Epithelial cell of proximal tubule (primary cell): ENCODE measurements around the gene GPR139. TPM values are rescaled to one million over a fixed set of nuclear protein-coding genes. Genes with fewer than 3 reads are reported as not detected.

Experiments used
- DNase-seq: peaks from one replicate; pipeline ENCODE4 v3.0.0-alpha.2; 2011; ENCODE audit warnings: low read depth
- H3K4me3 ChIP-seq: 2 replicates; pipeline ENCODE4 v1.5.1; 2011; ENCODE audit warnings: low read depth, mild to moderate bottlenecking, low read length
- total RNA-seq: library from RNA; depleted of rRNA; stranded (reverse); fragments of >200 nt; gene quantifications from 2 replicates; pipeline ENCODE4 v1.2.3, GENCODE V29; 2015
- TF ChIP-seq, protein P1 (sequence below): conservative IDR thresholded peaks from 2 replicates; pipeline ENCODE4 v1.5.1; 2012; ENCODE audit warnings: low read depth, mild to moderate bottlenecking, low read length

Gene GPR139
- total RNA-seq, 1 donor from 2014 or later: not detected

DNA sequence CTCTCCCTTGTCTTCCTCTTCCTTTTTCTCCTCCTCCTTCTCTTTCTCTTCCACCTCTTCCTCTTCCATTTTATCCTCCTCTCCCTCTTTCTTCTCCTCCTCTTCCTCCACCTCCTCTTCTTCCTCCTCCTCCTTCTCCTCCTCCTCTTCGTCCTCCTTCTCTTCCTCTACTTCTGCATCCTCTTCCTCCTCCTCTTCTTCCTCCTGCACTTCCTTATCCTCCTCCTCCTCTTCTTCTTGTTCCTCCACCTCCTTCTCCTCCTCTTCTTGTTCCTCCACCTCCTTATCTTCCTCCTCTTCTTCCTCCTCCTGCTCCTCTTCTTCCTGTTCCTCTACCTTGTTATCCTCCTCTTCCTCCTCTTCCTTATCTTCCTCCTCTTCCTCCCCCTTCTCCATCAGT lies 28.8 kb upstream of the GPR139 start:
- TF ChIP-seq, protein P1, sequence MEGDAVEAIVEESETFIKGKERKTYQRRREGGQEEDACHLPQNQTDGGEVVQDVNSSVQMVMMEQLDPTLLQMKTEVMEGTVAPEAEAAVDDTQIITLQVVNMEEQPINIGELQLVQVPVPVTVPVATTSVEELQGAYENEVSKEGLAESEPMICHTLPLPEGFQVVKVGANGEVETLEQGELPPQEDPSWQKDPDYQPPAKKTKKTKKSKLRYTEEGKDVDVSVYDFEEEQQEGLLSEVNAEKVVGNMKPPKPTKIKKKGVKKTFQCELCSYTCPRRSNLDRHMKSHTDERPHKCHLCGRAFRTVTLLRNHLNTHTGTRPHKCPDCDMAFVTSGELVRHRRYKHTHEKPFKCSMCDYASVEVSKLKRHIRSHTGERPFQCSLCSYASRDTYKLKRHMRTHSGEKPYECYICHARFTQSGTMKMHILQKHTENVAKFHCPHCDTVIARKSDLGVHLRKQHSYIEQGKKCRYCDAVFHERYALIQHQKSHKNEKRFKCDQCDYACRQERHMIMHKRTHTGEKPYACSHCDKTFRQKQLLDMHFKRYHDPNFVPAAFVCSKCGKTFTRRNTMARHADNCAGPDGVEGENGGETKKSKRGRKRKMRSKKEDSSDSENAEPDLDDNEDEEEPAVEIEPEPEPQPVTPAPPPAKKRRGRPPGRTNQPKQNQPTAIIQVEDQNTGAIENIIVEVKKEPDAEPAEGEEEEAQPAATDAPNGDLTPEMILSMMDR: no peak
- no peak for DNase-seq
- H3K4me3 ChIP-seq: no peak overlapping the region

GRCh38 chr16:20102021-20102420 lies 28.3 kb upstream of the GPR139 start:
- no peak for DNase-seq
- H3K4me3 ChIP-seq: no peak overlapping the region
- TF ChIP-seq, protein P1: no peak

- H3K4me3 ChIP-seq: no peak overlapping the region
- TF ChIP-seq, protein P1: no peak
- DNase-seq: no peak
These were observed 25.7 kb upstream of the GPR139 start for GRCh38 chr16:20099375-20099774.

DNA sequence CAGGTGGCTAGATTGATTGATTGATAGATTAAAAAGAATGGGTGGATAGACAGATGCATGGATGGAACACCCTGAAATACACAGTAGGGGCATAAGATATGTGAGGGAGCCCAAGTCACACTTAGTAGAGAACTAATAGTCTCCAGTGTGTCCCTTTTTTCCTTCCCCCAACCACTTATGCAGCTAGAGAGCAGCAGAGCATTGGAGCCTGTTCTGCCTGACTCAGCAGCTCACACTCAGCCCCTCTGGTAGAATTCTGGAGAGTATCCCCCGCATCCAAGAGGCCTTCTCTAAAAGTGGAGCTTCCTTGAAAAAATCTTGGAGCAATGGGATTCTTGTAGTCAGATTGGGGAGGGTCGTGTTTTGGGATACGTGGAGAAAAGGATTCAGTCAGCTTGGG lies 20.5 kb upstream of the GPR139 start:
- TF ChIP-seq, protein P1: no peak
- no peak overlapping the region for H3K4me3 ChIP-seq
- DNase-seq: no peak

GRCh38 chr16:20089246-20089965 lies 15.7 kb upstream of the GPR139 start:
- TF ChIP-seq, protein P1: no peak
- no peak overlapping the region for H3K4me3 ChIP-seq
- DNase-seq: no peak

DNA sequence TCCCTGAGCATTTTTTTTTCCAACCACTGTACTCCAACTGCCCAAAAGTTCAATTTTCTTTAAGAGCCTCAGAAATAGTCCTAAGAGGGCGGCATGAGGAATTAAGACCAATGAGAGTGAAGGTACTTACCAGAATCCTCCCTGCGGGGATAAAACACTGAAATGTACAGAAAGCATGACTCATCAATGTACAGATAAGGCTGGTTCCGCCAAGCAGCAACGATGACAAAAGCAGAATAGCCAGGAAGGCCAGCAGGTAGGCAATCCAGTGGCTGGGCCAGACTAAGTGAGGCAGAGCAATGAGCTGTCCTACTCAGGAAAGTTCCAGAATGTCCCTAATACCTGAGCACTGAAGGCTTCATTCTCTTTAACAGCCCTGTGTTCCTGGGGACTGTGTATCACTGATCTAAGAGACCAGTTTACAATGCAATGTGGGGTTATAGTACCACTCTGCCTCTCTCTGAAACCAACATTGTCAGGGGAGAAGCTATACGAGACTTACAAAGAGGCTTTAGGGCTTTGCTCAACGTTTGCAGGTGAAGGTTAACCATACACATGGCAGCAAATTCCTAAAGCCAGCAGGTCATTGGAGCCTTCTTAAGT lies 11.0 kb upstream of the GPR139 start:
- TF ChIP-seq, protein P1: no peak
- DNase-seq: no peak

GRCh38 chr16:20079106-20079505 lies 5.4 kb upstream of the GPR139 start:
- TF ChIP-seq, protein P1: no peak
- no peak for DNase-seq
- H3K4me3 ChIP-seq: no peak overlapping the region

More for the DNA sequence above, 11.0 kb upstream of the GPR139 start:
- H3K4me3 ChIP-seq: no peak overlapping the region
